ENCODE measurements around the gene ATXN2. TPM values are rescaled to one million over a fixed set of nuclear protein-coding genes. Genes with fewer than 3 reads are reported as not detected.

The ATXN2 gene
- total RNA-seq, 1 experiment from 2014 or later: 56.3 TPM

DNA sequence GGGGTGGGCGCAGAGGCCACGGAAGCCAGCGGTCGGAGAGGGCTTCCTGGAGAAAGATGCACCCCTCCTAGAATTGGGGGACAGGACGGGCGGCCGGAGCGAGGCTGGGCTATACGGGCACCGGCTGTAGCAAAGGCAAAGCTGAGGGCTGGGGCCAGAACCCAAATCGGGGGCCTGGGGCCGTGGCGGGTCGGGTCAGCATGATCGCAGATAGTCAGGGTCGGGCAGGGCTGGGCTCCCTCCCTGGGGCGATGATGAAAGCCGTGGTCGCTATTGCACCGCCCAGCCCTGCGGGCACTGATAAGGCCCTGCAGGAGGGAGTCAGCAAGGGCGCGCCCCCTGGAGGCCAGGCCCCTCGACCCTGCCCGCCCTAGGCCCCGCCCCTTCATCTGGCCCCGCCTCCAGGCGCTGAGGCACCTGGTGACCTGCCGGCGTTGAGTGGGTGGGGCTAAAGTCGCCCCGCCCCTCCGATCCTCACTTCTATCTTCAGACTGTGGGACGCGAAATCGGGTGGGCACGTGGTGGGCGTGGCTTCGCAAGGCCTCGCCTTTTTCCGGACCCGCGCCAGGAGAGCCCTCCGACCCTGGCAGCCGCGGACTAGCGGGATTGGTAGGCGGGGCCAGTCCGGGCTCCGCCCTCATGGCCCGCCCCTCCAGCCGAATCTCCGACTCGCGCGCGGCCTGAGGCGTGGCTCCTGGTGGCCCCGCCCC is 193.8 kb downstream of the ATXN2 start (continued):
- TF ChIP-seq, protein P1, sequence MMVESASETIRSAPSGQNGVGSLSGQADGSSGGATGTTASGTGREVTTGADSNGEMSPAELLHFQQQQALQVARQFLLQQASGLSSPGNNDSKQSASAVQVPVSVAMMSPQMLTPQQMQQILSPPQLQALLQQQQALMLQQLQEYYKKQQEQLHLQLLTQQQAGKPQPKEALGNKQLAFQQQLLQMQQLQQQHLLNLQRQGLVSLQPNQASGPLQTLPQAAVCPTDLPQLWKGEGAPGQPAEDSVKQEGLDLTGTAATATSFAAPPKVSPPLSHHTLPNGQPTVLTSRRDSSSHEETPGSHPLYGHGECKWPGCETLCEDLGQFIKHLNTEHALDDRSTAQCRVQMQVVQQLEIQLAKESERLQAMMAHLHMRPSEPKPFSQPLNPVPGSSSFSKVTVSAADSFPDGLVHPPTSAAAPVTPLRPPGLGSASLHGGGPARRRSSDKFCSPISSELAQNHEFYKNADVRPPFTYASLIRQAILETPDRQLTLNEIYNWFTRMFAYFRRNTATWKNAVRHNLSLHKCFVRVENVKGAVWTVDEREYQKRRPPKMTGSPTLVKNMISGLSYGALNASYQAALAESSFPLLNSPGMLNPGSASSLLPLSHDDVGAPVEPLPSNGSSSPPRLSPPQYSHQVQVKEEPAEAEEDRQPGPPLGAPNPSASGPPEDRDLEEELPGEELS (CRISPR knock-in tag; IDR thresholded peaks at IDR 0.05): no peak
- TF ChIP-seq ZNF219 (CRISPR knock-in tag; IDR thresholded peaks at IDR 0.05; ENCODE audit: borderline replicate concordance) (no peak), TP53 (CRISPR knock-in tag; IDR thresholded peaks at IDR 0.05) (no peak), NFE2L1 (CRISPR knock-in tag; IDR thresholded peaks at IDR 0.05) (no peak), SMAD3 (CRISPR knock-in tag; IDR thresholded peaks at IDR 0.05; ENCODE audit: borderline replicate concordance) (no peak), GRHL2 (CRISPR knock-in tag; IDR thresholded peaks at IDR 0.05; ENCODE audit: insufficient replicate concordance, severe bottlenecking) (no peak), ZNF121 (CRISPR knock-in tag; IDR thresholded peaks at IDR 0.05) (no peak), KAT7 (CRISPR knock-in tag; IDR thresholded peaks at IDR 0.05; ENCODE audit: borderline replicate concordance) (no peak), HMGA2 (CRISPR knock-in tag; IDR thresholded peaks at IDR 0.05) (no peak), ZNF138 (CRISPR knock-in tag; conservative IDR thresholded peaks at IDR 0.05) (no peak), RORB (CRISPR knock-in tag; IDR thresholded peaks at IDR 0.05) (no peak), GTF2I (CRISPR knock-in tag; conservative IDR thresholded peaks at IDR 0.05) (no peak), JUN (CRISPR knock-in tag; IDR thresholded peaks at IDR 0.05) (no peak), TEAD1 (CRISPR knock-in tag; IDR thresholded peaks at IDR 0.05) (0 out of 2 replicates have a peak, but pooled peaks have one; percentile 15), ZNF671 (CRISPR knock-in tag; IDR thresholded peaks at IDR 0.05) (no peak), SOX15 (CRISPR knock-in tag; IDR thresholded peaks at IDR 0.05) (no peak)
- TF ChIP-seq, protein P2, sequence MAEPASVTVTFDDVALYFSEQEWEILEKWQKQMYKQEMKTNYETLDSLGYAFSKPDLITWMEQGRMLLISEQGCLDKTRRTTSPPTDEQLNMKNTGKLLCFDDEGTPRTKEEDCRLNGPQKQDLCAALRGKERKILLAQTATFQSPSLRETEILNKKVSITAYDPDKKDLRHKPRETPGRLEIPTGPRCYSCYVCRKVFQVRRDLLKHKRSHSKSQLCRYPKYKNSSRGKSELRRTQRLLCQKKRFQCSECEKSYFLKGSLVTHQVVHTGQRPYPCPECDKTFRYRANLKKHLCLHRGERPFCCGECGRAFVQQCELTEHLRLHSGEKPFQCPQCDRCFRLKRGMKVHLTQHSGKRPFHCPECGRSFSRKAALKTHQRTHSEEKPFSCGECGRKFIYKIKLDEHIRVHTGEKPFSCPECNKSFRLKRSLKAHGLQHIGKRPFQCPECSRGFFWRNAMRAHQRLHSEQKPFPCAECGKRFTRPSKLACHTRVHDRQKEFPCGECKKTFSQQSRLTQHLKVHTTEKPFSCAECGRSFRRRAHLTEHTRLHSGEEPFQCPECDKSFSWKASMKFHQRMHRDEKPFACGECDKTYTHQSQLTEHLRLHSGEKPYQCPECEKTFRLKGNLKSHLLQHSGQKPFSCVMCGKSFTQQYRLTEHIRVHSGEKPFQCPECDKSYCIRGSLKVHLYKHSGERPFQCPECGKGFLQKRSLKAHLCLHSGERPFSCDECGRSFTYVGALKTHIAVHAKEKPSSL (CRISPR knock-in tag; conservative IDR thresholded peaks at IDR 0.05): no peak
- TF ChIP-seq, protein P3, sequence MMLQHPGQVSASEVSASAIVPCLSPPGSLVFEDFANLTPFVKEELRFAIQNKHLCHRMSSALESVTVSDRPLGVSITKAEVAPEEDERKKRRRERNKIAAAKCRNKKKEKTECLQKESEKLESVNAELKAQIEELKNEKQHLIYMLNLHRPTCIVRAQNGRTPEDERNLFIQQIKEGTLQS (CRISPR knock-in tag; conservative IDR thresholded peaks at IDR 0.05): no peak
- TF ChIP-seq, protein P4, sequence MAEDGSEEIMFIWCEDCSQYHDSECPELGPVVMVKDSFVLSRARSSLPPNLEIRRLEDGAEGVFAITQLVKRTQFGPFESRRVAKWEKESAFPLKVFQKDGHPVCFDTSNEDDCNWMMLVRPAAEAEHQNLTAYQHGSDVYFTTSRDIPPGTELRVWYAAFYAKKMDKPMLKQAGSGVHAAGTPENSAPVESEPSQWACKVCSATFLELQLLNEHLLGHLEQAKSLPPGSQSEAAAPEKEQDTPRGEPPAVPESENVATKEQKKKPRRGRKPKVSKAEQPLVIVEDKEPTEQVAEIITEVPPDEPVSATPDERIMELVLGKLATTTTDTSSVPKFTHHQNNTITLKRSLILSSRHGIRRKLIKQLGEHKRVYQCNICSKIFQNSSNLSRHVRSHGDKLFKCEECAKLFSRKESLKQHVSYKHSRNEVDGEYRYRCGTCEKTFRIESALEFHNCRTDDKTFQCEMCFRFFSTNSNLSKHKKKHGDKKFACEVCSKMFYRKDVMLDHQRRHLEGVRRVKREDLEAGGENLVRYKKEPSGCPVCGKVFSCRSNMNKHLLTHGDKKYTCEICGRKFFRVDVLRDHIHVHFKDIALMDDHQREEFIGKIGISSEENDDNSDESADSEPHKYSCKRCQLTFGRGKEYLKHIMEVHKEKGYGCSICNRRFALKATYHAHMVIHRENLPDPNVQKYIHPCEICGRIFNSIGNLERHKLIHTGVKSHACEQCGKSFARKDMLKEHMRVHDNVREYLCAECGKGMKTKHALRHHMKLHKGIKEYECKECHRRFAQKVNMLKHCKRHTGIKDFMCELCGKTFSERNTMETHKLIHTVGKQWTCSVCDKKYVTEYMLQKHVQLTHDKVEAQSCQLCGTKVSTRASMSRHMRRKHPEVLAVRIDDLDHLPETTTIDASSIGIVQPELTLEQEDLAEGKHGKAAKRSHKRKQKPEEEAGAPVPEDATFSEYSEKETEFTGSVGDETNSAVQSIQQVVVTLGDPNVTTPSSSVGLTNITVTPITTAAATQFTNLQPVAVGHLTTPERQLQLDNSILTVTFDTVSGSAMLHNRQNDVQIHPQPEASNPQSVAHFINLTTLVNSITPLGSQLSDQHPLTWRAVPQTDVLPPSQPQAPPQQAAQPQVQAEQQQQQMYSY (CRISPR knock-in tag; IDR thresholded peaks at IDR 0.05): no peak
- TF ChIP-seq, protein P5, sequence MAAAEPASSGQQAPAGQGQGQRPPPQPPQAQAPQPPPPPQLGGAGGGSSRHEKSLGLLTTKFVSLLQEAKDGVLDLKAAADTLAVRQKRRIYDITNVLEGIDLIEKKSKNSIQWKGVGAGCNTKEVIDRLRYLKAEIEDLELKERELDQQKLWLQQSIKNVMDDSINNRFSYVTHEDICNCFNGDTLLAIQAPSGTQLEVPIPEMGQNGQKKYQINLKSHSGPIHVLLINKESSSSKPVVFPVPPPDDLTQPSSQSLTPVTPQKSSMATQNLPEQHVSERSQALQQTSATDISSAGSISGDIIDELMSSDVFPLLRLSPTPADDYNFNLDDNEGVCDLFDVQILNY (CRISPR knock-in tag; IDR thresholded peaks at IDR 0.05): no peak; the same call in 1 of the 2 replicates
- TF ChIP-seq, protein P6, sequence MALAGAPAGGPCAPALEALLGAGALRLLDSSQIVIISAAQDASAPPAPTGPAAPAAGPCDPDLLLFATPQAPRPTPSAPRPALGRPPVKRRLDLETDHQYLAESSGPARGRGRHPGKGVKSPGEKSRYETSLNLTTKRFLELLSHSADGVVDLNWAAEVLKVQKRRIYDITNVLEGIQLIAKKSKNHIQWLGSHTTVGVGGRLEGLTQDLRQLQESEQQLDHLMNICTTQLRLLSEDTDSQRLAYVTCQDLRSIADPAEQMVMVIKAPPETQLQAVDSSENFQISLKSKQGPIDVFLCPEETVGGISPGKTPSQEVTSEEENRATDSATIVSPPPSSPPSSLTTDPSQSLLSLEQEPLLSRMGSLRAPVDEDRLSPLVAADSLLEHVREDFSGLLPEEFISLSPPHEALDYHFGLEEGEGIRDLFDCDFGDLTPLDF (CRISPR knock-in tag; IDR thresholded peaks at IDR 0.05): no peak
- TF ChIP-seq, protein P7, sequence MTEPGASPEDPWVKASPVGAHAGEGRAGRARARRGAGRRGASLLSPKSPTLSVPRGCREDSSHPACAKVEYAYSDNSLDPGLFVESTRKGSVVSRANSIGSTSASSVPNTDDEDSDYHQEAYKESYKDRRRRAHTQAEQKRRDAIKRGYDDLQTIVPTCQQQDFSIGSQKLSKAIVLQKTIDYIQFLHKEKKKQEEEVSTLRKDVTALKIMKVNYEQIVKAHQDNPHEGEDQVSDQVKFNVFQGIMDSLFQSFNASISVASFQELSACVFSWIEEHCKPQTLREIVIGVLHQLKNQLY (CRISPR knock-in tag; IDR thresholded peaks at IDR 0.05): no peak
- TF ChIP-seq, protein P8, sequence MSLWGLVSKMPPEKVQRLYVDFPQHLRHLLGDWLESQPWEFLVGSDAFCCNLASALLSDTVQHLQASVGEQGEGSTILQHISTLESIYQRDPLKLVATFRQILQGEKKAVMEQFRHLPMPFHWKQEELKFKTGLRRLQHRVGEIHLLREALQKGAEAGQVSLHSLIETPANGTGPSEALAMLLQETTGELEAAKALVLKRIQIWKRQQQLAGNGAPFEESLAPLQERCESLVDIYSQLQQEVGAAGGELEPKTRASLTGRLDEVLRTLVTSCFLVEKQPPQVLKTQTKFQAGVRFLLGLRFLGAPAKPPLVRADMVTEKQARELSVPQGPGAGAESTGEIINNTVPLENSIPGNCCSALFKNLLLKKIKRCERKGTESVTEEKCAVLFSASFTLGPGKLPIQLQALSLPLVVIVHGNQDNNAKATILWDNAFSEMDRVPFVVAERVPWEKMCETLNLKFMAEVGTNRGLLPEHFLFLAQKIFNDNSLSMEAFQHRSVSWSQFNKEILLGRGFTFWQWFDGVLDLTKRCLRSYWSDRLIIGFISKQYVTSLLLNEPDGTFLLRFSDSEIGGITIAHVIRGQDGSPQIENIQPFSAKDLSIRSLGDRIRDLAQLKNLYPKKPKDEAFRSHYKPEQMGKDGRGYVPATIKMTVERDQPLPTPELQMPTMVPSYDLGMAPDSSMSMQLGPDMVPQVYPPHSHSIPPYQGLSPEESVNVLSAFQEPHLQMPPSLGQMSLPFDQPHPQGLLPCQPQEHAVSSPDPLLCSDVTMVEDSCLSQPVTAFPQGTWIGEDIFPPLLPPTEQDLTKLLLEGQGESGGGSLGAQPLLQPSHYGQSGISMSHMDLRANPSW (CRISPR knock-in tag; conservative IDR thresholded peaks at IDR 0.05; ENCODE audit: low read depth): no peak
- TF ChIP-seq, protein P9, sequence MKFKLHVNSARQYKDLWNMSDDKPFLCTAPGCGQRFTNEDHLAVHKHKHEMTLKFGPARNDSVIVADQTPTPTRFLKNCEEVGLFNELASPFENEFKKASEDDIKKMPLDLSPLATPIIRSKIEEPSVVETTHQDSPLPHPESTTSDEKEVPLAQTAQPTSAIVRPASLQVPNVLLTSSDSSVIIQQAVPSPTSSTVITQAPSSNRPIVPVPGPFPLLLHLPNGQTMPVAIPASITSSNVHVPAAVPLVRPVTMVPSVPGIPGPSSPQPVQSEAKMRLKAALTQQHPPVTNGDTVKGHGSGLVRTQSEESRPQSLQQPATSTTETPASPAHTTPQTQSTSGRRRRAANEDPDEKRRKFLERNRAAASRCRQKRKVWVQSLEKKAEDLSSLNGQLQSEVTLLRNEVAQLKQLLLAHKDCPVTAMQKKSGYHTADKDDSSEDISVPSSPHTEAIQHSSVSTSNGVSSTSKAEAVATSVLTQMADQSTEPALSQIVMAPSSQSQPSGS (CRISPR knock-in tag; IDR thresholded peaks at IDR 0.05; ENCODE audit: borderline replicate concordance, low read depth): no peak

Measured in WTC11 (cell line).